ENCODE results near the gene CSMD2. TPM values are rescaled to one million over a fixed set of nuclear protein-coding genes. Genes with fewer than 3 reads are reported as not detected.
"Not testable (repeated sequence)": the region's sequence is repeated elsewhere in the genome, so short reads cannot be mapped to it uniquely, and the experiment has no call there.

The CSMD2 gene
- total RNA-seq, 1 donor from 2014 or later, result 0.98 TPM

DNA sequence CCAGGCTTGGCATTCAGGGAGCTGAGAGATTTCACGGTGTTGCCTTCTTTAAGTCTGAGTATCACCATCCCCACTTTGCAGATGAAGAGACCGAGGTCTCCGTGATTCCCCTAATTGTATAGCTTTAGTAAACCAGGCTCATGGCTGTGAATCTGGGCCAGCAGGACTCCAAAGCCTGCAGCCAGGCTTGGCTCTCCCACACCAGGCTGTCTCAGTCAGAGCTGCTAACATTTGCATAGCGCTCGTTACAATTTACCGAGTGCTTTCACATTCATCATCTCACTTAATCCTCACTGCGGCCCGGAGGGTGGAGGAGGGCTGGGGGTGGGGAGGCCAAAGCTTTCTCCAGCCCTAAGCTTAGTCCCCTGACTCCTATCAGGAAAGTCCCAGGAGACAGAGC lies 23.4 kb upstream of the CSMD2 start:
- no peak overlapping the region for H3K4me3 ChIP-seq (ENCODE audit: low read depth, low read length)
- no peak for TF ChIP-seq CTCF (conservative IDR thresholded peaks at IDR 0.05; ENCODE audit: low read depth, low read length)
- DNase-seq (ENCODE audit: low read depth), result no peak

DNA sequence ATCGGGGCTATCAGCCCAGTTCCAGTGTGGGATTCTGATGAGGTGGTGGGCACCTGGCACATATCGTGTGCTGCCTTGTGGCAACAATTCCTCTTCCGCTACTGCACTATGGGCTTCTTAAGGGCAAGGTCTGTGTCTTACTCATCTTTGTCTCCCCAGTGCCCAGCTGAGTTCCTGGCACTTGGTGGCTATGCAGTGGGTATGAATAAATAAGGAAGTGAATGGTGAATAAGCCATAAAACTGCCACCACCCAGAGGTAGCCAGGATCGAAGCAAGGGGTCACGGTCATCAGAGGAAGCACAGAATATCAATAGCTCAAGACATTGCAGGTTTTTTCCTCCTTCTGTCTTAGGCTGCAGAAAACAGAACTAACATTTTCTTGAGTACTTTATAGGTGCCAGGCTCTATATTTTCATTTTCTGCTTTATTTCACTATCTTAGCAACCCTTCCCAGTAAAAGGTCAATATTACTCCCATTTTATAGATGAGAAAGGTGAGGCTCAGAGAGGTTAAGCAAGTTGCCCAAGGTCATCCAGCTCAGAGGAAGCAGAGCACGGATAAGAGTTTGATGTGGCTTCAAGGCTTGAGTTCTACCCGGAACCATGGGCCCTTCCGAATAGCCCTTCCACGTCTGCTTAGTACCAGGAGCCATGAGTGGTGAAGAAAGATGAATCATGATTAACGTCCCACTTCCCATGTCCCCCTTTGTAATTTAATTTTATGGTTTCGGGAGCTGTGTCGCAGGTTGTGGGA lies 21.9 kb upstream of the CSMD2 start:
- TF ChIP-seq CTCF (conservative IDR thresholded peaks at IDR 0.05; ENCODE audit: low read depth, low read length), result no peak
- no peak for DNase-seq (ENCODE audit: low read depth)
- no peak overlapping the region for H3K4me3 ChIP-seq (ENCODE audit: low read depth, low read length)

DNA sequence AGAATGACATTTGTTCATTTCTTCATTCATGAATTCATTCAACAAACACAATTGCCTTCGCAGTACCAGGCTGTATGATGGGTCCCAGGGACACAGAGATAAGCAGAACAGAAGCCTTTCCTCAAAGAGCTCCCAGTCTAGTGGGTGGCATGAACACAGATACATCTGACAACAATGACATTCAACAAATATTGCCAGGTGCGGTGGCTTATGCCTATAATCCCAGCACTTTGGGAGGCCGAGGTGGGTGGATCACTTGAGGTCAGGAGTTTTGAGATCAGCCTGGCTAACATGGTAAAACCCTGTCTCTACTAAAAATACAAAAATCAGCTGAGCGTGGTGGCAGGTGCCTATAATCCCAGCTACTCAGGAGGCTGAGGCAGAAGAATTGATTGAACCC lies 18.4 kb upstream of the CSMD2 start:
- not testable (repeated sequence) for DNase-seq (ENCODE audit: low read depth); H3K4me3 ChIP-seq (ENCODE audit: low read depth, low read length)

GRCh38 chr1:34178072-34178471 lies 13.0 kb upstream of the CSMD2 start:
- no peak for TF ChIP-seq CTCF (conservative IDR thresholded peaks at IDR 0.05; ENCODE audit: low read depth, low read length)
- no peak for DNase-seq (ENCODE audit: low read depth)
- H3K4me3 ChIP-seq (ENCODE audit: low read depth, low read length), result no peak overlapping the region

DNA sequence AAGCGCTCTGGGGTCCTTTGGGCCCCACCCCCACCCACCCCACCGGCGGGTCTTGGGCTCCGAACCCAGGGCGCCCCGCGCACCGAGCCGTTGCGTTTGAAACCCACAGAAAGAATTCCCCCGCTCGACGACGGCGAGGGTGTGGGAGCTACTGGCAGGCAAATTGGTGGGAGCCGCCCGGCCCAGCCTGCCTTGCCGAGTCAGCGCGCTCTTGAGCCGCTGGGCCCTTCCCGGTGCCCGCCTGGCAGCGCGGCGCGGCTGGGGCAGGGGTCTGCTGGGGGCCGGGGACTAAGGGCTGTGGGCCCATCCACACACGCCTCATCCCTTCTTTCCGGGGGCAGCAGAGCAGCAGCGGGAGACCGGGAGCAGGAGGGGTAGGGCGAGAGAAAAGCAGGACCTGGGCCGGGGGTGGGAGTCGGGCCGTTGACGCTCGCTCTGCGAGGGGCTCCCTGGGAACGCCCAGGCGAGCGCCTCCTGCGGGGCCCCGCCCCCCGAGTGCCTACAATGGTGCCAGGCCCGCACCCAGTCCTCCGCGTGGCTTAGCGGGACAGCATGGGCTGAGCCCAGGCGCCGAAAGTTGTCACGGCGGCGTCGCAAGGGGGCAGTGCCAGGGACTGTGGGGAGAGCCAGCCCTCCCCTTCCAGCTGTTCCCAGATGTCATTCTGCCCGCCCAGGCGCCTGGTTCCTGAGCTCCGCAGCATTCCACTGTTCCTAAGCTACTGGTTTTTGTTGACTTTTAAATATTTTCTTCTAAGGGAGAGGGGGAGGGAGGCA lies 12.0 kb upstream of the CSMD2 start, which contains the start of gene C1orf94:
TSS of gene C1orf94 (plus strand) at position 78 of the 774 bp plus-strand sequence. CDS start 883 bp downstream, outside the sequence.
- no peak within 1 kb of the TSS for H3K4me3 ChIP-seq (ENCODE audit: low read depth, low read length)
- no peak for DNase-seq (ENCODE audit: low read depth)
- TF ChIP-seq CTCF (conservative IDR thresholded peaks at IDR 0.05; ENCODE audit: low read depth, low read length), result no peak

DNA sequence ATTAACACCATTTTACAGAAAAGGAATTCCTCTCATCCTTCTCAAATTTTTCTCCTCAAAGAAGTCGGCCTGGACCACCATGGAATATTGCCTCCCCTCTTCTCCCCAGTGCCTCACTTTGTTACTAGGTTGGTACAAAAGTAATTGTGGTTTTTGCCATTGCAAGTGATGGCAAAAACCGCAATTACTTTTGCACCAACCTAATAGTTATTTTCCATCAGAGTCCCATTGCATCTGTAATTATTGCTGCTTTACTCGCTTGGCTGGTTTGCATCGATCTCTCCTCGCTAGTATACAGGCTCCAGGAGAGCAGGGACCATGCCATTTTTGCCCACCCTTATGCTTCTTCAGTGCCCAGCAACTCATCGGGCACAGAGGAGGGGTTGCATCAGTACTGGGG lies 10.7 kb upstream of the CSMD2 start:
- H3K4me3 ChIP-seq (ENCODE audit: low read depth, low read length), result no peak overlapping the region
- no peak for DNase-seq (ENCODE audit: low read depth)
- no peak for TF ChIP-seq CTCF (conservative IDR thresholded peaks at IDR 0.05; ENCODE audit: low read depth, low read length)

DNA sequence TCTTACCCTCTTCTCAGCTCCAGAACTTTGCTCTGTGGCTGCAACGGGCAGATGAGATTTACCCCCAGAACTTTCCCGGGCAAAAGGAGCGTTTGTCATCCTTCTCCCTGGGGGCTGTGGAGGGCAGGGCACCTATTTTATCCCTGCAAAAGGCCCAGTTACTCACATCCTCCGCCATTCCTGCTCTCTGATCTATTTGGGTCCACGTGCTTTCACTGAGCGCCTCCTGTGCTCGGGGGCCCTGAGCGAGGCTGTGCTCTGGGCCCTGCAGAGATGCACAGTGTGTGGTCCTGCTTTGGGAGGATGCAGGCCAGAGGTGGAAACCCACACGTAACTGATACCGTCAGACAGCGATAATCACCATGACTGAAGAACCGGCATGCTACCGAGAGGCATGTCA lies 2.4 kb upstream of the CSMD2 start:
- no peak overlapping the region for H3K4me3 ChIP-seq (ENCODE audit: low read depth, low read length)
- no peak for TF ChIP-seq CTCF (conservative IDR thresholded peaks at IDR 0.05; ENCODE audit: low read depth, low read length)
- DNase-seq (ENCODE audit: low read depth), result no peak
